Activated T-cell treated with anti-CD3 and anti-CD28 coated beads, Interleukin-2, amount 50 U/mL, for 72 hours (primary cell): ENCODE data around the gene NCR3LG1. TPM values are rescaled to one million over a fixed set of nuclear protein-coding genes. Genes with fewer than 3 reads are reported as not detected.

ENCODE experiments used
- ATAC-seq, 2 donors: fragments of 150-1000 bp; cut with Tn5 transposase; replicated peaks in 1 of 2; 2 replicates each; pipeline ENCODE4 v1.10.0; 2021; ENCODE audit warnings: moderate library complexity in 2 of 2, mild to moderate bottlenecking in 1 of 2
- DNase-seq, 2 donors: peaks; one replicate each; pipeline ENCODE4 v3.0.0; 2021 to 2022; ENCODE audit warnings: mixed read lengths in 1 of 2
- H3K27ac Mint-ChIP-seq: one replicate; pipeline ENCODE4 v1.8.0; 2022; ENCODE audit warnings: mild to moderate bottlenecking, moderate library complexity, mixed read lengths
- H3K27me3 Mint-ChIP-seq: one replicate; pipeline ENCODE4 v1.8.0; 2022; ENCODE audit warnings: low read depth, mixed read lengths
- H3K36me3 Mint-ChIP-seq, 2 donors: one replicate each; pipeline ENCODE4 v1.8.0; 2022; ENCODE audit warnings: mixed read lengths in 2 of 2, mild to moderate bottlenecking in 1 of 2; ENCODE audit not compliant: insufficient read depth in 2 of 2
- H3K4me1 Mint-ChIP-seq: one replicate; pipeline ENCODE4 v1.8.0; 2022; ENCODE audit warnings: low read depth, mixed read lengths
- H3K4me3 Mint-ChIP-seq, 2 donors: one replicate each; pipeline ENCODE4 v1.8.0; 2022; ENCODE audit warnings: mild to moderate bottlenecking in 2 of 2, mixed read lengths in 2 of 2, moderate library complexity in 2 of 2
- H3K9me3 Mint-ChIP-seq, 2 donors: one replicate each; pipeline ENCODE4 v1.8.0; 2022; ENCODE audit warnings: mixed read lengths in 2 of 2
- total RNA-seq, 2 donors: library from RNA; stranded (reverse); gene quantifications; one replicate each; pipeline ENCODE4 v1.2.3, GENCODE V29; 2022

NCR3LG1 gene
- total RNA-seq, 2 donors from 2014 or later = 1.3 to 1.5 TPM

GRCh38 chr11:17352950-17353820 lies 1.6 kb downstream of the NCR3LG1 start:
- H3K4me1 Mint-ChIP-seq = peaks cover 43% of the 10 kb centered on the region

GRCh38 chr11:17353821-17354600 lies 2.4 kb downstream of the NCR3LG1 start:
- ATAC-seq (no peak), DNase-seq (no peak)
- Mint-ChIP-seq H3K27ac (peak overlapping the region; percentile 94), H3K4me1 (peaks cover 43% of the 10 kb centered on the region), H3K27me3 (peaks cover 21% of the 10 kb centered on the region), H3K9me3 (no peaks in the 10 kb centered on the region), H3K36me3 (peaks cover 4% of the 10 kb centered on the region in 2 donors), H3K4me3 (peak overlapping the region; percentile 94)

More at GRCh38 chr11:17352950-17353820, 1.6 kb downstream of the NCR3LG1 start:
- Mint-ChIP-seq H3K27me3 (peaks cover 21% of the 10 kb centered on the region), H3K36me3 (peaks cover 4% of the 10 kb centered on the region in 2 donors), H3K9me3 (no peaks in the 10 kb centered on the region), H3K4me3 (peak overlapping the region; percentile 94), H3K27ac (peak overlapping the region; percentile 70)
- ATAC-seq (peak; percentile 56 to 59), DNase-seq (peak; percentile 63 to 72)

GRCh38 chr11:17354601-17354991 lies 3.0 kb downstream of the NCR3LG1 start:
- DNase-seq = peak; percentile 69 to 78
- H3K36me3 Mint-ChIP-seq = peaks cover 4% of the 10 kb centered on the region in 2 donors
- peak overlapping the region; percentile 94 for H3K4me3 Mint-ChIP-seq
- peak overlapping the region; percentile 94 for H3K27ac Mint-ChIP-seq
- H3K9me3 Mint-ChIP-seq = no peaks in the 10 kb centered on the region
- H3K4me1 Mint-ChIP-seq = peaks cover 43% of the 10 kb centered on the region
- peaks cover 21% of the 10 kb centered on the region for H3K27me3 Mint-ChIP-seq
- peak in 1 of 2 donors; percentile 23 for ATAC-seq

- no peaks in the 10 kb centered on the region for H3K27me3 Mint-ChIP-seq
- peaks cover 8 to 17% of the 10 kb centered on the region in 2 donors for H3K9me3 Mint-ChIP-seq
- H3K36me3 Mint-ChIP-seq = peaks cover 26 to 31% of the 10 kb centered on the region in 2 donors
- DNase-seq (no peak), ATAC-seq (no peak)
- H3K4me1 Mint-ChIP-seq = peaks cover 10% of the 10 kb centered on the region
- H3K27ac Mint-ChIP-seq = no peak overlapping the region
- no peak overlapping the region for H3K4me3 Mint-ChIP-seq
Measured at GRCh38 chr11:17366495-17366894, 14.9 kb downstream of the NCR3LG1 start.

GRCh38 chr11:17368551-17368950 lies 17.0 kb downstream of the NCR3LG1 start:
- Mint-ChIP-seq H3K9me3 (peaks cover 13 to 25% of the 10 kb centered on the region in 2 donors), H3K4me1 (peaks cover 10% of the 10 kb centered on the region), H3K27ac (no peak overlapping the region), H3K4me3 (no peak overlapping the region), H3K27me3 (no peaks in the 10 kb centered on the region), H3K36me3 (peaks cover 36 to 42% of the 10 kb centered on the region in 2 donors)
- no peak for DNase-seq
- peak; percentile 54 to 75 for ATAC-seq

GRCh38 chr11:17369094-17369493 lies 17.5 kb downstream of the NCR3LG1 start:
- peaks cover 37 to 42% of the 10 kb centered on the region in 2 donors for H3K36me3 Mint-ChIP-seq
- ATAC-seq (peak; percentile 63 to 75), DNase-seq (no peak)
- H3K4me1 Mint-ChIP-seq = peaks cover 10% of the 10 kb centered on the region
- no peak overlapping the region for H3K4me3 Mint-ChIP-seq
- no peak overlapping the region for H3K27ac Mint-ChIP-seq
- H3K9me3 Mint-ChIP-seq = peaks cover 13 to 25% of the 10 kb centered on the region in 2 donors
- H3K27me3 Mint-ChIP-seq = no peaks in the 10 kb centered on the region

GRCh38 chr11:17369684-17370243 lies 18.2 kb downstream of the NCR3LG1 start:
- ATAC-seq (no peak), DNase-seq (no peak)
- H3K27me3 Mint-ChIP-seq = no peaks in the 10 kb centered on the region
- H3K4me1 Mint-ChIP-seq = peaks cover 10% of the 10 kb centered on the region
- H3K9me3 Mint-ChIP-seq = peaks cover 13 to 25% of the 10 kb centered on the region in 2 donors
- no peak overlapping the region for H3K27ac Mint-ChIP-seq
- peaks cover 37 to 42% of the 10 kb centered on the region in 2 donors for H3K36me3 Mint-ChIP-seq
- no peak overlapping the region for H3K4me3 Mint-ChIP-seq

- H3K27ac Mint-ChIP-seq = no peak overlapping the region
- DNase-seq (no peak), ATAC-seq (no peak)
- H3K4me3 Mint-ChIP-seq = no peak overlapping the region
- H3K27me3 Mint-ChIP-seq = no peaks in the 10 kb centered on the region
- H3K9me3 Mint-ChIP-seq = peaks cover 13 to 25% of the 10 kb centered on the region in 2 donors
- peaks cover 10% of the 10 kb centered on the region for H3K4me1 Mint-ChIP-seq
- peaks cover 37 to 42% of the 10 kb centered on the region in 2 donors for H3K36me3 Mint-ChIP-seq
Measured at GRCh38 chr11:17371614-17372013, 20.0 kb downstream of the NCR3LG1 start.

- no peak for ATAC-seq
- Mint-ChIP-seq H3K27ac (no peak overlapping the region), H3K9me3 (peaks cover 13 to 15% of the 10 kb centered on the region in 2 donors), H3K36me3 (peaks cover 22 to 25% of the 10 kb centered on the region in 2 donors), H3K4me1 (no peaks in the 10 kb centered on the region), H3K4me3 (no peak overlapping the region), H3K27me3 (no peaks in the 10 kb centered on the region)
- no peak for DNase-seq
Measured at GRCh38 chr11:17375547-17375946, 23.9 kb downstream of the NCR3LG1 start.

- DNase-seq (no peak), ATAC-seq (no peak)
- peaks cover 14 to 16% of the 10 kb centered on the region in 2 donors for H3K36me3 Mint-ChIP-seq
Measured at GRCh38 chr11:17376493-17376892, 24.9 kb downstream of the NCR3LG1 start.

GRCh38 chr11:17378655-17379054 lies 27.1 kb downstream of the NCR3LG1 start:
- Mint-ChIP-seq H3K9me3 (no peaks in the 10 kb centered on the region), H3K36me3 (peaks cover 0 to 3% of the 10 kb centered on the region in 2 donors)
- no peak for ATAC-seq

More at GRCh38 chr11:17376493-17376892, 24.9 kb downstream of the NCR3LG1 start:
- H3K4me3 Mint-ChIP-seq = no peak overlapping the region
- peaks cover 5 to 8% of the 10 kb centered on the region in 2 donors for H3K9me3 Mint-ChIP-seq
- H3K4me1 Mint-ChIP-seq = no peaks in the 10 kb centered on the region
- H3K27me3 Mint-ChIP-seq = no peaks in the 10 kb centered on the region
- no peak overlapping the region for H3K27ac Mint-ChIP-seq

GRCh38 chr11:17379383-17380180 lies 28.0 kb downstream of the NCR3LG1 start:
- DNase-seq = no peak
- H3K27me3 Mint-ChIP-seq = no peaks in the 10 kb centered on the region
- H3K4me3 Mint-ChIP-seq = no peak overlapping the region
- H3K4me1 Mint-ChIP-seq = no peaks in the 10 kb centered on the region
- H3K9me3 Mint-ChIP-seq = no peaks in the 10 kb centered on the region
- peaks cover 0 to 2% of the 10 kb centered on the region in 2 donors for H3K36me3 Mint-ChIP-seq
- H3K27ac Mint-ChIP-seq = no peak overlapping the region
- no peak for ATAC-seq

More at GRCh38 chr11:17378655-17379054, 27.1 kb downstream of the NCR3LG1 start:
- Mint-ChIP-seq H3K4me3 (no peak overlapping the region), H3K27me3 (no peaks in the 10 kb centered on the region), H3K4me1 (no peaks in the 10 kb centered on the region), H3K27ac (no peak overlapping the region)
- no peak for DNase-seq
